GM19240 (cell line): ENCODE results near the gene FAHD2A.
"Not testable (repeated sequence)": the region's sequence is repeated elsewhere in the genome, so short reads cannot be mapped to it uniquely, and the experiment has no call there.

Experiments used
- DNase-seq: peaks from one replicate; pipeline ENCODE4 v3.0.0; 2011; ENCODE audit warnings: low spot score; ENCODE audit not compliant: insufficient read length

The FAHD2A gene

DNA sequence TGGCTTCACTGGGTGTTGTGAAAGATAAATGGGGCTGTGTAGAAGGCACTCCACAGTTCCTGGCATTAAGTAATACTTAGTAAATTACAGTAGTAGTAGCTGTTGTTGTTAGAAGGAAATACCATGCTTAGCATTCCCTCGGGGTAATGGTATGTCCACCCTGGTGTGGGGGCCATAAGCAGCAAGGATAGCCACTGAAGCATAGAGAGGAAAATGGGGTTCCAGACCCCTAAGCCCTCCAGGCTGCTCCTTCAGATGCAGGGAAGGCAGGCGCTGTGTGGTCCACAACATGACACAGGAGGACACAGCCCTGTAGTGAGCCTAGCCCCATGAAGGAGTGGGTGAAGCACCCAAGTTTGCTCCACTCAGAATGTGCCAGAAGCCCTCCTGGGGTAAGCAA lies 31.5 kb downstream of the FAHD2A start:
- not testable (repeated sequence) for DNase-seq

DNA sequence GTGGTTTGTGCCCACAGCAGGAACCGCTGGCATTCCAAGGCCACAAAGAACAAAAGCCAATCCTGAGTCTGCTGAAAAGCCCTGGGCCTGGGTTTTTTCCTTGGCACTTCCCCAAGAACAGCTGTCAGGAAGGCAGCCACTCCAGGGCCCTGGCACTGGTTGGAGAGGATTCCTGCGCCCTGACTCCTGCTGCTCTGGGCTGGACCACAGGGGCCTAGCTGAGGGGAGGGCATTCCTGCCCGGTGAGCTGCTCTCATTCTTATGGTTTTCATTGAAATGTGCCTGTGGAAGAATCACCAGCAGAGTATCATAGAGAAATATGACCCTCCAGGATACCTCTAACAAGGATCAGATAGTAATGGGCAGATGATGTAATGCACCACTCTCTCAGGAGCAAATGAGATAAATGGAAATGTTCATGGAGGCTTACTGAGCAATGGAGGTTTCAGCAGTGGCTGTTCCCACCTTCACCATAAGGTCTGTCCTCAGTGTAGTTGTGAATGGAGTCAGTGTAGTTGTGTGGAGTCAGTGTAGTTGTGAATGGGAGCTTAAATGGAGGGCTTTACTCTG lies 32.1 kb downstream of the FAHD2A start:
- DNase-seq, result not testable (repeated sequence)

DNA sequence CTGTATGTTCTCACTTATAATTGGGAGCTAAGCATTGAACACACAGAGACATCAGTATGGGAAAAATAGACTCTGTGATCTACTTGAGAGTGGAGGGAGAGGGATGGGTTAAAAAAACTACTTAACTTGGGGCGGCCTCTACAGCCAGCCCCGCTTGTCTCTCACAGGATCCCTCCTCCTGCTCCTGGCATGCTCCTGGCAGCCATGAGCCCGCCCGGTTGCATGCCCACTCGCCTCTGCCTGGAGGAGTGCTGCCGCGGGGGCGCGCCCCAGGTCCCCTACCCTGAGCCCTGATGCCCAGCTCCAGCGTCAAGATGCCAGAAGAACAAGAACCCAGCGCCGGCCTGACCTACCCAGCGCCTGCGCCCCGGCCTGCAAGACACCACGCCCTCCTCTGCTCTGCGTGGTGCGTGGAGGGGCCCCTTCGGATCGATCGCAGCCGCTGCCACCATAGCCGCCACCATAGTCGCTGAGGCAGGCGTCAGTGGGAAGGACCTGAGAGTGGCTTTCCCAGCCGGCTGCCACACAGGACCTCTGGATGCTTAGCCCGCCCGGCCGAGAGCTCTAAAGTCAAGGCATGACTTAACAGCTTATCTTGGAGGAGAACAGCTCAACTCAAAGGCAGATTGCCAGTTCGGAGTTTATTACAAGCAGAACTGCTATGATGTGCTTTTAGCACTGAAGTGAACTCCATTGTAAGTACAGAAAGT lies 32.8 kb downstream of the FAHD2A start:
- DNase-seq, result not testable (repeated sequence)

DNA sequence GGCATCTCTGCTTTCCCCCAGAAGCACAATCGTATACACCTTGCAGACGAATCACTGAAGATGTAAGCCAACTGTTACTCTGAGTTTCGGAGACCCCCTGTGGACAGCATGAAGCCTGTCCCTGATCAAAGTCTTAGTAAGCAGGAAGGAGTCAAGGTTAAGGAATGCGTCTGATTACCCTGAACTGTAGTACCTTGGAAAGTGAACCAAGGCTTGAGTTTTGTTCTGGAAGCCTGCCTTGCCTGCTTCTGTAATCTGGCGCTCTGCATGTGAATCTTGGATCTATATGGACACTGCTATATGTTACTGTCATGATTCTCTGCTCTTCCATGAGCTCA lies 33.3 kb downstream of the FAHD2A start:
- DNase-seq, result not testable (repeated sequence)

DNA sequence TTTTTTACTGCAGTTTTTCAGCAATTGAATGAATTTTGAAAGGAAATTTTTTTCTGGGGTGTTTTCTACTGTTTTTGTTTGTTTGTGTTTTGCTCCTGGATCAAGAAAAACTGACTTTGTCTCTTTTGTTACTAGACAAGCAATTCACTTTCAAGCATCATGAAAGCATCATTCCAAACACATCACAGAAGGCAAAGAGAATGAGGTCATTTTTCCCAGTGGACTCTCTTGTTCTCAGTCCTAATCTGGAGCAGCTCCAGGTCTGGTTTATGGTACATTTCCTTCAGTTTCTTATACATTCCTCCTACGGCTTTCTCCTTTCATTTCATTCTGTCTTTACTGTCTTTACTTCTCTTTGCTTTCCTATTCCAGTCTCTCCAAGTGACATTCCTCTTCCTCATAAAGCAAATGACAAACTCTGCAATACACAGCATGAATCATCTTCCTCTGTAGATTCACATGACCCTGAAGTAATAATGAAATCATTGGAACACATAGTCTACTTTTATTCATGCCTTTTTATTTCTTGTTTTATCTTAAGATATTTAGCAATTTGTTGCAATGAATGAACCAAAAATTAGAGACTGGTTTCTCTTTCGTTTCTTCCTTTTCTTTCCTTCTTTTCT lies 40.1 kb downstream of the FAHD2A start:
- DNase-seq, result not testable (repeated sequence)

DNA sequence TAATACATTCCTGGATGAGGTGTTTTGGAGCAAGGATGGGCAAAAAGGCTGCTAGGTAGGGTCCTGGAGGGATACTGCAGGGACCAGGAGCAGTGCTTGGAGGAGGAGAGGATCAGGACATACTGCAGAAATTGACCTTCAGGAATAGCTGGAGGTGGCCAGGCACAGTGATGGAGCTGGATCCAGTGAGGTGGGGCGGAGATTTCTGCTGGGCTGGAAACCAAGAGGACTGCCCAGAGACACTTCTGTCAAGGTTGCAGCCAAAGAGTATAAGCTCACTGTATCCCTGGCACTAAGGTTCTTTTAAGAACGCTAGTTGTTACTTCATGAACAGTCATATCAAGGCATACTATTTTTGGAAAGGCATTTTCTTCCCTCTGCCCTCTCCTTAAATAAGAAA lies 42.8 kb downstream of the FAHD2A start:
- DNase-seq, result not testable (repeated sequence)

DNA sequence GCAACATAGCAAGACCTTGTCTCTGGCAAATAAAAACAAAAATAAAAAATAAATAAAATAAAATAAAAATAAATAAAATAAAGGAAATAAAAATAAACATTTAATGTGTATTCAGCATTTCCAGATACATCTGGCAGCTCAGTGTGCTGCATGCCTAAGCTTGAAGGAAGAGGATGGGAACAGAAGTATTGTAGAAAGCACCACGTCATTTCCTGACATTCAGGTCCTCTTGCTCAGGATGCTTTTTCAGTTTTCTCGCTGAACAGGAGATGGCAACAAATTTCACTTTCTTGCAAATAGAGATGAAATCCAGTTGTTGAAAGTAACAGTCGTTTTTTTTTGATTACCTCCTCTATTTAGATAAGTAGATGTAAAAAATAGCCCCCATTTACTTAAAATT lies 60.8 kb downstream of the FAHD2A start:
- DNase-seq, result not testable (repeated sequence)
